Stromal cell of bone marrow (primary cell): Measurements from ENCODE around the gene PAXX.
A peak's percentile ranks its signal among the peaks of the same experiment; 100 is the strongest.

ENCODE experiments used
- DNase-seq: peaks from one replicate; pipeline ENCODE4 v3.0.0-alpha.2; 2012; ENCODE audit warnings: low read depth

Gene PAXX

DNA sequence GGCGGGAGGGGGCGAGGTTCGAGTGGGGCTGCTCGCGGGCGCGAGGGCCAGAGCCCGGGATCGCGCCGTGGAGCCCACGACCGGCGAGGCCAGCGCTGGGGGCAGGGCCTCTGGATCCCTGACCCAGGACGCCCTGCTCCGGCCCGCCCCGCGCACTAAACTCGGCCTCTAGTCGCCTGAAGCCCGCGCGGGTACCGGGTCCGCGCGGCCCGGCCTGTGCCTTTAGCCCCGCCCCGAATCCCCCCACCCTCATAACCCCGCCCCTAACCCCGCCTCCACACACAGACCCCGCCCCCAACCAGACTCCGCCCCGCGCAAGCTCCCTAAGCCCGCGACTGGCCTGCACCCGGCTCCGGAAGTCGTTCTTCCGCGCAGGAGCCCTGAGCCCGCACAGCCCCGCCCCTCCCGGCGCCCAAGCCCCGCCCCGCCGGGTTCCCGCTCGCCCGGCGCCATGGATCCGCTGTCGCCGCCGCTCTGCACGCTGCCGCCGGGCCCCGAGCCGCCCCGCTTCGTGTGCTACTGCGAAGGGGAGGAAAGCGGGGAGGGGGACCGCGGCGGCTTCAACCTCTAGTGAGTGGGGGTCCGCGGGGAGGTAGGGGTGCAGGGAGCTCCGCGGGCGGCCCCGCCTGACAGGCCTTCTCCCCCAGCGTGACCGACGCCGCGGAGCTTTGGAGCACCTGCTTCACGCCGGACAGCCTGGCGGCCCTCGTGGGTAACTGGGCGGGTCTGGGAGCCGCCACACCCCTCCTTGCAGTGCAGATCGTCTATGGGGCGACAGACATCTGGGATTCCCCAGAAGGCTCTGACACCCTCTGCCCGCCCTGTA lies at the start of gene PAXX:
PAXX (plus strand) TSS at position 430 of the 826 bp plus-strand sequence; CDS start at position 452, 22 bp downstream.
- peak; percentile 70 for DNase-seq

- DNase-seq = no peak
Observed at GRCh38 chr9:136942881-136943230, 49.4 kb upstream of the PAXX start.

GRCh38 chr9:136943291-136944211 lies 48.7 kb upstream of the PAXX start:
- DNase-seq = peak; percentile 4

DNA sequence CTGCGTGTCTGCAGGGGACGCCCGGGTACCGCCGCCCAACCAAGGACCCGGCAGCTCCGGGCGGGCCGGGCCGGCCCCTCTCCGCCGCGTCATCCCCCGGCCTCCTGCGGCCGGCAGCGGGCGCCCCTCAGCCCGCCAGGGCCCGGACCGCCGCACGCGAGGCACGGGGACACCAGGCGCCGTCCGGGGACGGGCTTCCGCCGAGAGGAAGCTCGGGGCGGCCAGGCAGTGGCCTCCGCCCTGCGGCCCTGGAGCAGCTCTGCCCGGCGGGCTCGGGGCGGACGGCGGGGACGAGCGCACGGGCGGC lies 48.1 kb upstream of the PAXX start:
- peak; percentile 22 for DNase-seq

DNA sequence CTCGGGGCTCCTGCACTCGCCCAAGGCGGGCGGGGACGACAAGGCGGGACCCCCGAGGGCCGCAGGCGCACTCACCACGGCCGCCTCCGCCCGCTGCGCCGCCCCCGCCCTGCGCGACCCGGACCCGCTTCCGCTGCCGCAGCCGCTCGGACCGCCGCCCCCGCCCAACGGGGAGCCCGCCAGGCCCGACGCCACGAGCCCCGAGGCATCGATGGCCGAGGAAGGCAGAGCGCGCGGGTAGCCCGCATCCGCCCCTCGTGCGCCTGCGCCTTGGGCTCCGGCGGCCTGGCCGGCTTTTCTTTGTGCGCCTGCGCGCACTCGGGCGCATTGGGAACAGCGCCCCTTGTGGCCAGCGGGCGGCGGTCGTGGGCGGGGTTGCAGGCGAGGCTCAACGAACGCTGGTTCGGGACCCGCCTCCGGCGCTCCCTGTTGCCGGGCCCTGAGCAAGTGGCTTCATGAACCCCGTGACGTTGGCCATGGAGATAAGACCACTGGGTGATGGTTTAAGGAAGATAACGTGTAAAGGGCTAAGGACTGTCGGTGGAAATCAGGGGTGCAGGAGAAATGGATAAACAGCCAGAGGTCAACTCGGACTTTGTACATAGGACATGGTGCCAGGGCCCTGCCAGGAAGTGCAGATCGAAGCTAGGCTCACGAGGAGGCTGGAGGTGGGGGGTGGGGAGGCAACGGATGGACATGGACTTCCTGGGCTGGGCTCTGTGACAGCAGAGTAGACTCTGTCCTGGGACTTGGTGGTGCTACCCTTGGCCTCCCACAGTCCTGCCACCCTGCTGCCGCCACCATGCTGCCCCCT lies 47.5 kb upstream of the PAXX start, which contains the start of the genes C8G and FBXW5:
C8G (plus strand) TSS at position 725 of the 814 bp plus-strand sequence; CDS start at position 803, 78 bp downstream.
FBXW5 (minus strand) TSS at position 220 of the 814 bp plus-strand sequence. CDS start 655 bp downstream, outside the sequence.
- DNase-seq = peak; percentile 82

GRCh38 chr9:136945333-136946227 lies 46.6 kb upstream of the PAXX start:
- DNase-seq = no peak

- DNase-seq = no peak
Observed at GRCh38 chr9:136946228-136947027, 45.8 kb upstream of the PAXX start.

DNA sequence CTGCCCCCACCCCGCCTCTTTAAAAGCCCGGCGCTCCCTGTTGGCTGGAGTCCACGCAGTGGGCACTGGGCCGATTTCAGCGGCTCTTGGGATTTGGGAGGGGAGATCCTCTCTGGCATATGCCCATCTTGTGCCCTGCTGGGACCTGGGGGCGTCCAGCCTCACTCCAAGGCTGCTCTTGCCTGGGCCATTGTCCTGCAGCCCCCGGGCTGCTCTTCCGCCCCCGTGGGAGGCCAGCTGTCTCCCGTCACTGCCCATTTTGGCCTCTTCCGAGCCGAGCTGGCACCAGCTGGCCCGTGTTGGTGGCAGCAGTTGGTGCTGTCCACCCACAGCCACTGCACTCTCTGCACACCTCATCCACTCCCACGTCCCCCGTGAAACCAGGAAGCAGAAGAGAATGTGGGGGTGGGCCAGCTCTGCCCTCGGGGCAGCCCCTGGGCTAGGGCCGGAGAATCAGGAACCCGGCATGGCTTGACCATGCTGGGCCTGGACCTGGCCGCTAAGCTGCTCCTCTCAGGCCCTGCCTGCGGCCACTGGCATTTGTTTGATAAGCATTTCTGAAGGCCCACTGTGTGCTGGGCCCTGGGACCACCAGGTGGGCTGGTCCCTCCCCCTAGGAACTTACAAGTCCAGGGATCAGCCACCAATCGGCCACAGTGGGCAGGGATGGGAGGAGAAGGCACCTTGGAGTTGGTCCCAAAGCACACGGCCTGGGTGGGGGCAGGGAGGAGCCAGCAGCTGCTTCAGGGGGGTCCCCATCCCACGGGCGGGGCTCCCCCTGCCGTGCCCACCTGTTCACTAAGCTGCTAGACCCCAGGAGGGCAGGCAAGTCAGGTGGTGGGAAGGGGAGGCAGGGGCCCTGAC lies 45.0 kb upstream of the PAXX start:
- no peak for DNase-seq

- peak; percentile 9 for DNase-seq
Observed at GRCh38 chr9:136947955-136948510, 44.2 kb upstream of the PAXX start.

GRCh38 chr9:136949239-136949816 lies 42.9 kb upstream of the PAXX start:
- DNase-seq = no peak

- DNase-seq = peak; percentile 54
Observed at GRCh38 chr9:136949817-136950655, 42.2 kb upstream of the PAXX start.

- no peak for DNase-seq
Observed at GRCh38 chr9:136950656-136951276, 41.5 kb upstream of the PAXX start.

- no peak for DNase-seq
Observed at GRCh38 chr9:136951541-136952320, 40.5 kb upstream of the PAXX start, which contains the start of gene LCN12. LCN12 (plus strand) TSS chr9:136952273; CDS start chr9:136952328, 55 bp downstream.

- no peak for DNase-seq
Observed at GRCh38 chr9:136952321-136952850, 39.8 kb upstream of the PAXX start.

GRCh38 chr9:136952876-136953770 lies 39.1 kb upstream of the PAXX start:
- DNase-seq = no peak
